Activated CD4-positive, alpha-beta memory T cell treated with anti-CD3 and anti-CD28 coated beads, Interleukin-2, amount 10 ng/mL, durations not matched to agents 7 days and 5 days (primary cell): ENCODE results near the gene GPALPP1. TPM values are rescaled to one million over a fixed set of nuclear protein-coding genes. Genes with fewer than 3 reads are reported as not detected.
"Not testable (repeated sequence)": the region's sequence is repeated elsewhere in the genome, so short reads cannot be mapped to it uniquely, and the experiment has no call there.

ENCODE experiments used
- CTCF ChIA-PET: fragments of 350-600 bp; sonication (Branson Sonifier 250); formaldehyde crosslinking; loops from one replicate; lab custom pipeline; 2021; ENCODE audit warnings: antibody characterized with exemption, inconsistent platforms; lab: Charles Lee
- POLR2A ChIA-PET: fragments of 350-600 bp; sonication (Branson Sonifier 250); formaldehyde crosslinking; loops from one replicate; lab custom pipeline; 2021; ENCODE audit warnings: antibody characterized with exemption; lab: Charles Lee
- DNase-seq: peaks from one replicate; pipeline ENCODE4 v3.0.0-alpha.2; 2020
- H3K27ac Mint-ChIP-seq: one replicate; pipeline ENCODE4 v1.8.0; 2021; ENCODE audit warnings: mild to moderate bottlenecking, mixed read lengths
- H3K27me3 Mint-ChIP-seq: one replicate; pipeline ENCODE4 v1.8.0; 2021; ENCODE audit warnings: mixed read lengths
- H3K36me3 Mint-ChIP-seq: one replicate; pipeline ENCODE4 v1.8.0; 2021; ENCODE audit warnings: low read depth, mixed read lengths
- H3K4me1 Mint-ChIP-seq: one replicate; pipeline ENCODE4 v1.8.0; 2021; ENCODE audit warnings: mixed read lengths
- H3K4me3 Mint-ChIP-seq: one replicate; pipeline ENCODE4 v1.8.0; 2021; ENCODE audit warnings: mild to moderate bottlenecking, mixed read lengths
- H3K9me3 Mint-ChIP-seq: one replicate; pipeline ENCODE4 v1.8.0; 2021; ENCODE audit warnings: mixed read lengths
- total RNA-seq, 2 experiments: library from RNA; stranded (reverse); gene quantifications; one replicate each; pipeline ENCODE4 v1.2.3, GENCODE V29; 2021

GPALPP1 gene
- total RNA-seq, 2 experiments from 2014 or later: 25.0 to 27.1 TPM

DNA sequence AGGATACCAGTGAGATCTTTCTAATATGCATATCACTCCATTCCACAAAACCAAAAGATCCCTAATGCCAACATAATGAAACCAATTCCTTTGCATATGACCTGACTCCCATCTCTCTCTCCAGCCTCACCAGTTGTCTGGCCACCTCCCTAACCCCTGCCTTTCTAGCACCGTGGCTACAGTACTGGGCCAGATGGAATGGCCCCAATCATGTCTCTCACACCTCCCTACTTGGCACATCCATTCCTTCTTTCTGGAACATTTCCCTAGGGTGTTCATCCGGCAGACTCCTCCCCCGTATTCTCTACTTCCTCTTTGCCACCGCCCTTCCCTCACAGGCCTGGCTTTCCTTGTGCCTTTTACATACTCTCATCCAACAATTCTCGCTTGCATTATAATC lies 62.0 kb downstream of the GPALPP1 start:
- ChIA-PET CTCF (no interaction called here), POLR2A (no interaction called here)
- H3K36me3 Mint-ChIP-seq: no peaks in the 10 kb centered on the region

DNA sequence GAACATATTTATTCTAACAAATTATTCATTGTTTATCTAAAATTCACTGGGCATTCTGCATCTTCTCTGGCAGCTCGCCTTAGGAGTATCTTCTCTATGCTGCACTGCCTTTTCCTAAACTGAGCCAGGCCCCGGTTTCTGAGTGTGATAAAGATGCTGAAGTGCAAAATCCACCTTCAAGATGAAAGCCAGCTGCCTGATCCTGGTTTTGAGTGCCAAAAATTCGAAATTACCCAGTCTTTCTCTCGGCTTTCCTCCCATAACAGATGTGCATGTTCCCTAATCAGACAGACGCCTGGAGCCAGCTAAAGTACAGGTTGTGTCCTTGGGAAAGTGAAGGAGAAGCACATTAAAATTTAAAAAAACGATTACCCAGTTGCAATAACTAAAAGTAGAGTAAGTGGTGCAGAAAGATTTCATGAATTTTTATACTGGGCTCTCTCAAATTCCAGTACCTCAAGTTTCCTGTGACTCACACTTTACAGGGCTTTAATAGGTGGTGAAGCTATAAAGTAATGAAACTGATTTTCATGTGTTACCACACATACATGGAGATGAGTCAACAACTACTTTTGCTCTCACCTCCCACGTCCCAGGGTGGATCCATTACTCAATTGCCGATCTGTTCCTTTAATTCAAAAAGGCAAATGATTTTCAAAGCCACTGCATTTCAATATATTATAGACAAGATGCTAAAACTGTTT lies 66.0 kb downstream of the GPALPP1 start:
- Mint-ChIP-seq H3K36me3 (no peaks in the 10 kb centered on the region), H3K27me3 (peaks cover 61% of the 10 kb centered on the region), H3K4me3 (no peak overlapping the region), H3K4me1 (peaks cover 13% of the 10 kb centered on the region), H3K9me3 (no peaks in the 10 kb centered on the region), H3K27ac (no peak overlapping the region)
- POLR2A ChIA-PET: interaction anchor here (0.7 to 1.5 kb wide), 3 partner anchors 13 to 285 kb away, joined by 3 to 4 read pairs (median 3); no protein-coding TSS in a partner anchor
- CTCF ChIA-PET: interaction anchor here (1.0 to 2.0 kb wide), 4 partner anchors 8 to 255 kb away, joined by 3 to 8 read pairs (median 3); no protein-coding TSS in a partner anchor
- peak; percentile 33 for DNase-seq

More for the DNA sequence above, 62.0 kb downstream of the GPALPP1 start:
- no peaks in the 10 kb centered on the region for H3K9me3 Mint-ChIP-seq
- no peak overlapping the region for H3K27ac Mint-ChIP-seq
- no peak for DNase-seq
- H3K4me3 Mint-ChIP-seq: no peak overlapping the region
- H3K4me1 Mint-ChIP-seq: peaks cover 33% of the 10 kb centered on the region
- peaks cover 63% of the 10 kb centered on the region for H3K27me3 Mint-ChIP-seq

DNA sequence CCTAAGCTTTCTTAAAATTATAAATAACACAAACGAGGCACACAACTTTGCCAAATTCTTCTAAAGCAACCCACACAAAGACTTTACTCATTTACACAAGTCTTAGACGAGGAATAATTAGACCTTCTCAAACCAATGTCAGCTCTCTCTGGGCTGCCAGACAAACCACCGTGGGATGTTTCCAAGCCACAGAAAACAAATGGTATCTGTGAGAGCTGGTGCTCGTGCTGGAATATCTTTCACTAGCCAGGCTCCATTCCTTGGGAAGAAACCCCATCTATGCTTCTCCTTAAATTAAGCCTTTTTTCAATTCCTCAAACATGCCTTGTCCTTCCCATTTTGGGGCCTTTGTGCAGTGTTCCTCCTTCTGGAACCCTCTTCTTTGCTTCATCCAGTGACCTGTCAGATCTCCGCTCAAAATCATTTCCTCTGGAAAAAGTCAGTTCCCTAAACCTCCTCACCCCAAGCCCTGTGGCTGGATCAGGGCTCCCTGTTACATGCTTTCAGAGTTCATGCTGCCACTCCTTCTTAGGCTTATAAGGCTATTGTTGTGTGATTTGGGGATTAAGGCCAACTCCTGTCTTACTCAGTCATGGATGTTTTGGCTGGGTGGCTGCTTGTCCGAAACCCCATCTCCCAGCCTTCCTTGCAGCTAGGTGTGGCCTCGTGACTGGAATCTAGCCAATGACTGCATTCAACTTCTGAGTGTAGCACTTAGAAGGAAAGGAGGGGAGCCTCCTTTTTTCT lies 66.7 kb downstream of the GPALPP1 start:
- Mint-ChIP-seq H3K4me1 (peaks cover 13% of the 10 kb centered on the region), H3K9me3 (no peaks in the 10 kb centered on the region), H3K4me3 (no peak overlapping the region), H3K36me3 (no peaks in the 10 kb centered on the region), H3K27me3 (peaks cover 60% of the 10 kb centered on the region), H3K27ac (no peak overlapping the region)
- no peak for DNase-seq
- CTCF ChIA-PET: interaction anchor here (1.0 to 2.0 kb wide), 4 partner anchors 9 to 254 kb away, joined by 3 to 8 read pairs (median 3); no protein-coding TSS in a partner anchor
- POLR2A ChIA-PET: interaction anchor here (1.5 kb wide), 1 partner anchor 252 kb away, joined by 4 read pairs; no protein-coding TSS in a partner anchor

DNA sequence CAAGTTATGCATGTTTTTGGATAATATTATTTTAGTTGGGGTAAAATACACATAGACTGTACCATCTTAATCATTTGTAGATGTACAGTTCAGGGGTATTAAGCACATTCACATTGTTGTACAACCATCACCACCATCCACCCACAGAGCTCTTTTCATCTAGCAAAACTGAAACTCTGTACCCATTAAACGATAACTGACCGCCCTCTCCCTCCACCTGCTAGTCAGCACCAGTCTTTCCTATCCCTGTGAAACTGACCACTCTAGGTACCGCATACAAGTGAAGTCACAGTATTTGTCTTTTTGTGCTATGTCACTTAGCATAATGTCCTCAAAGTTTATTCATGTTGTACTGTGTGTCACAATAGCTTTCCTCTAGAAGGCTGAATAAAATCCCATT lies 70.7 kb downstream of the GPALPP1 start:
- H3K27ac Mint-ChIP-seq: no peak overlapping the region
- ChIA-PET CTCF (no interaction called here), POLR2A (interaction anchor here (0.6 kb wide), 1 partner anchor 231 kb away, joined by 3 read pairs; no protein-coding TSS in a partner anchor)
- peaks cover 13% of the 10 kb centered on the region for H3K4me1 Mint-ChIP-seq
- H3K9me3 Mint-ChIP-seq: no peaks in the 10 kb centered on the region
- no peaks in the 10 kb centered on the region for H3K36me3 Mint-ChIP-seq
- H3K4me3 Mint-ChIP-seq: no peak overlapping the region
- no peak for DNase-seq
- H3K27me3 Mint-ChIP-seq: peaks cover 36% of the 10 kb centered on the region

DNA sequence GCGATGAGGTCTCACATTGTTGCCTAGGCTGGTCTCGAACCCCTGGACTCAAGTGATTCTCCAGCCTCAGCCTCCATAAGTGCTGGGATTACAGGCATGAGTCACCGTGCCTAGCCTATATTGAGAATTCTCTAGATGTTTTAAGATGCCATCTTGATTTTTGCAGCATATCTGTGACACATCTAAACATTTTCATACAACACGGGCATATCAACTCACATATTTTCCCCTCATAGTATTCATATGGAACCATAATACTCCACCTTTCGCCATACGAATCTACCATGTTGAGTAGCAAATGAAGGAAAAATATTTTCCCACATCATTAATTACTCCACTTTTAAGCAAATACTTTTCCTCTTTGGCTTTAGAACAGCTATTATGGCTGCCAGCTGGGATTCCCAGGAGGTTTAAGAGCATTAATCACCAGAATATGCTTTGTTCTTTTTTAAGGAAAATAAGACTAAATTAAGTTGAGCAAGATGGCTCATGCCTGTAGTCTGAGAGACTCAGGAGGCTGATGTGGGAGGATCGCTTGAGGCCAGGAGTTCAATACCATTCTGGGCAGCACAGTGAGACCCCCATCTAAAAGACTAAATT lies 74.0 kb downstream of the GPALPP1 start:
- H3K36me3 Mint-ChIP-seq: no peaks in the 10 kb centered on the region
- H3K4me1 Mint-ChIP-seq: no peaks in the 10 kb centered on the region
- H3K9me3 Mint-ChIP-seq: no peaks in the 10 kb centered on the region
- H3K27ac Mint-ChIP-seq: no peak overlapping the region
- POLR2A ChIA-PET: no interaction called here
- H3K27me3 Mint-ChIP-seq: peaks cover 21% of the 10 kb centered on the region
- no peak overlapping the region for H3K4me3 Mint-ChIP-seq
- CTCF ChIA-PET: no interaction called here
- DNase-seq: no peak

DNA sequence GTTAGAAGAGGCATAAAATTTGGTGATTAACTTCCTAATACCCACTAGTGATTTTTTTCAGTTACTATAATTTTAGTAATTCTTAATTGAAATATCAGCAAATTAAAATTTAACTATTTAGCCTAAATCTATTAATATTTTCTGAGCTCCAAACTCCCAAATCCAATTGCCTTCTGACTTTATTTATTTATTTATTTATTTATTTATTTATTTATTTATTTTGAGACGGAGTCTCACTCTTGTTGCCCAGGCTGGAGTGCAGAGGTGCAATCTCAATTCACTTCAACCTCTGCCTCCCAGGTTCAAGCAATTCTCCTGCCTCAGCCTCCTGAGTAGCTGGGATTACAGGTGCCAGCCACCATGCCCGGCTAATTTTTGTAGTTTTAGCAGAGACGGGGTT lies 74.6 kb downstream of the GPALPP1 start:
- H3K27me3 Mint-ChIP-seq: peaks cover 22% of the 10 kb centered on the region
- CTCF ChIA-PET: interaction anchor here (0.6 kb wide), 1 partner anchor 186 kb away, joined by 3 read pairs; no protein-coding TSS in a partner anchor
- H3K4me3 Mint-ChIP-seq, POLR2A ChIA-PET, DNase-seq, H3K4me1 Mint-ChIP-seq, H3K9me3 Mint-ChIP-seq, H3K36me3 Mint-ChIP-seq, H3K27ac Mint-ChIP-seq: not testable (repeated sequence)

DNA sequence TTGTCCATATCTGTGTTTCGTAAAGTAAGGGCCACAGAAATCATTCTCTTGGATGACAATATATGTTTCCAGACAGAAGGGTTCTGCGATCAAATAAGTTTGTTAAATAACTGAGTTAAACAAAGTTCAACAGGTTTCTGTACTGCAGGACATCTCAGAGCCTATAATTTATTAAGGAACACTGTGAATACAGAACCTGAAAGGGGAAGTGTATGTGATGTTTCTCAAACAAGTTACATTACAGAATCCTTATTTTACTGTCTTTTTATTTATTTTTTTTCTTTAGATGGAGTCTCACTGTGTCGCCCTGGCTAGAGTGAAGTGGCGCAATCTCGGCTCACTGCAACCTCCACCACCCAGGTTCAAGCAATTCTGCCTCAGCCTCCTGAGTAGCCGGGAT lies 75.6 kb downstream of the GPALPP1 start:
- Mint-ChIP-seq H3K9me3 (no peaks in the 10 kb centered on the region), H3K27ac (no peak overlapping the region), H3K36me3 (no peaks in the 10 kb centered on the region), H3K4me3 (no peak overlapping the region), H3K27me3 (peaks cover 23% of the 10 kb centered on the region), H3K4me1 (no peaks in the 10 kb centered on the region)
- ChIA-PET CTCF (no interaction called here), POLR2A (no interaction called here)
- DNase-seq: no peak

DNA sequence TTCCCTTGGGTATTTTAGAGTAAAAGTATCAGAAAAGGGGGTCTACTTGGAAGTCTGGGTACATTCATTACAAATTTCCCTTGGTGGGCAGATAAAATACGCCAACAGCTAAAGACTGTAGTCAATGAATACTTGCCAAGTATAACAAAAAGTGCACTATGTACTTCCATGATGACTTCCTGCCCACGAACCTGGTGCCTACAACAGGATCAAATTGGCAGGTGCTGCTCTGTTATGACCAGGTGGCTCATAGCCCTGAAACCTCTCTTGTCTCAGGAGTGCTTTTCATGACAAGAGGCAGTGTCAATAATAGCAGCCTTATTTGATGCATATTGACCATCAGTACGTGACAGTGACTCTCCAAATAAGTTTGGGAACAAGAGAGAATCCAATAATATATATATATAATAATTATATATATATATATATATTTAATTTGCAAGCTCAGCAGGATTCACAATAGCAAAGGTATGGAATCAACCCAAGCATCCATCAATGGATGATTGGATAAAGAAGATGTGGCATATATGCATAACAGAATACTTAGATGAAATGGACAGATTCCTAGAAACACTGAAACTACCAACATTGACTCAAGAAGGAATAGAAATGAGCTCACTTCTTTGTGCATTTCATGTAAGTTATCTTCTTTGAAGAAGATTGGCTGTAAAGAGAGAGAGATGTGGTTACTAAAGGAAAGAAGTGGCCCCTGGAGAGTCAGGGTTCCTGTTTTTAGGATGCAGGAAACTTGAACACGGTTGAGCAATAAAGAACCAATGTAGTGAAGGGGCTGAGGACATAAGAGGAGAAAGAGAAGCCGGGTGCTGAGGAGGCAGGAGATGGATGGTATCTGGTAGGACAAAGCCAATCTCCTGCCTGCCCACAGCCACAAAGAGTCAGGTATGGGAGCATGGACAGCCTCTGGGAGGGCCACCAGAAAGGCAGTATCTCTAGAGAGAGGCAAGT lies 79.0 kb downstream of the GPALPP1 start:
- H3K4me1 Mint-ChIP-seq: no peaks in the 10 kb centered on the region
- DNase-seq: no peak
- ChIA-PET CTCF (interaction anchor here (0.9 kb wide), 1 partner anchor 21 kb away, joined by 3 read pairs; no protein-coding TSS in a partner anchor), POLR2A (interaction anchor here (1.1 kb wide), 1 partner anchor 13 kb away, joined by 3 read pairs; no protein-coding TSS in a partner anchor)
- H3K9me3 Mint-ChIP-seq: no peaks in the 10 kb centered on the region
- H3K27ac Mint-ChIP-seq: no peak overlapping the region
- no peak overlapping the region for H3K4me3 Mint-ChIP-seq
- peaks cover 18% of the 10 kb centered on the region for H3K27me3 Mint-ChIP-seq
- no peaks in the 10 kb centered on the region for H3K36me3 Mint-ChIP-seq

DNA sequence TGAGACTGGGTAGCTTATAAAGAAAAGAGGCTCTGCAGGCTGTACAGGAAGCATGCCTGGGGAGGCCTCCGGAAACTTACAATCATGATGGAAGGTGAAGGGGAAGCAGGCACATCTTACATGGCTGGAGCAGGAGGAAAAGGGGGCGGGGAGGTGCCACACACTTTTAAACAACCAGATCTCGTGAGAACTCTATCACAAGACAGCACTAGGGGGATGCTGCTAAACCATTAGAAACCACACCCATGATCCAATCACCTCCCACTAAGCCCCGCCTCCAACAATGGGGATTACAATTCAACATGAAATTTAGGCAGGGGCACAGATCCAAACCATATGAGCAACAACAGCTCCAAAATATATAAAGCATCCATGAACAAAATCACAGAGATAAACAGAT lies 84.5 kb downstream of the GPALPP1 start:
- Mint-ChIP-seq H3K4me3 (no peak overlapping the region), H3K36me3 (no peaks in the 10 kb centered on the region), H3K9me3 (no peaks in the 10 kb centered on the region), H3K27ac (no peak overlapping the region), H3K4me1 (no peaks in the 10 kb centered on the region), H3K27me3 (peaks cover 20% of the 10 kb centered on the region)
- POLR2A ChIA-PET: no interaction called here
- no peak for DNase-seq
- CTCF ChIA-PET: no interaction called here

DNA sequence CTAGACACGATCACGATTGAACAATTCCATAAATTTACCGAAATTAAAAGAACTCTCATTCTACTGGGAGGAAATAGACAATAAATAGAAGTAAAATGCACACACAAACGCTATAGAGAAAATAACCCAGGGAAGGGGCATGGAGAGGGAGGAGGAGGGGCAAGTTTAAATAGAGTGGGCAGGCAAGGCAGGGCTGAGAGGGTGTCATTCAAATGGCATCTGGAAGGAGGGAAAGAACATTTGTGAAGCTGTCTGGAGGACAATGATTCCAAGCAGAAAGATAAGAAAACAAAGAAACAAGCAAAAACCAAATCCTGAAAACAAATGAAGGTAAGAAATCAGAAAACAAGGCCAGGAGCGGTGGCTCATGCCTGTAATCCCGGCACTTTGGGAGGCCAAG lies 85.4 kb downstream of the GPALPP1 start:
- DNase-seq: no peak
- ChIA-PET CTCF (no interaction called here), POLR2A (no interaction called here)
- Mint-ChIP-seq H3K27me3 (peaks cover 22% of the 10 kb centered on the region), H3K36me3 (no peaks in the 10 kb centered on the region), H3K4me1 (no peaks in the 10 kb centered on the region), H3K27ac (no peak overlapping the region), H3K9me3 (no peaks in the 10 kb centered on the region), H3K4me3 (no peak overlapping the region)

DNA sequence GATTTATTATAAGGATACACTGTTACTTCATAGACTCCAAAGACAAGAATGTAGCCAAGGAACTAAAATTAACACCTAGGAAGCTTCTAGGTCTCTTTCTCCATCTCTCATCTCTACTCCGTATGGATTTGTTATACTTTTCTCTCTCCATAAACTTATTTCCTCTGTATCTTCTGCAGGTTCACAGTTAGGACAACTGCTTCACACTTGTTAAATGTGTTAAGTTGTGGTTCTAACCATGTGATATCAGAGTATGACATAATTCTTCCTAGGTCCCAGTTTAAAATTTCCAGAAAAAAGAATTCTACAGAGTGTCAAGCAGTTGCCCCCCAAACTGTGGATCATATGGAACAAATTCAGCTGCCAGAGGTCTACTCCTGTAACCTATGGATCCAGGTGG lies 88.7 kb downstream of the GPALPP1 start:
- Mint-ChIP-seq H3K4me3 (no peak overlapping the region), H3K36me3 (no peaks in the 10 kb centered on the region), H3K4me1 (no peaks in the 10 kb centered on the region), H3K27me3 (peaks cover 25% of the 10 kb centered on the region), H3K27ac (no peak overlapping the region), H3K9me3 (no peaks in the 10 kb centered on the region)
- POLR2A ChIA-PET: no interaction called here
- CTCF ChIA-PET: no interaction called here
- no peak for DNase-seq
